Activated CD8-positive, alpha-beta memory T cell treated with anti-CD3 and anti-CD28 coated beads, Interleukin-2, amount 50 U/mL, for 48 hours (primary cell): Measurements from ENCODE around the gene OGDH.
"Not testable (repeated sequence)": the region's sequence is repeated elsewhere in the genome, so short reads cannot be mapped to it uniquely, and the experiment has no call there.

ENCODE experiments used
- DNase-seq: peaks from one replicate; pipeline ENCODE4 v3.0.0-alpha.2; 2020

The OGDH gene

DNA sequence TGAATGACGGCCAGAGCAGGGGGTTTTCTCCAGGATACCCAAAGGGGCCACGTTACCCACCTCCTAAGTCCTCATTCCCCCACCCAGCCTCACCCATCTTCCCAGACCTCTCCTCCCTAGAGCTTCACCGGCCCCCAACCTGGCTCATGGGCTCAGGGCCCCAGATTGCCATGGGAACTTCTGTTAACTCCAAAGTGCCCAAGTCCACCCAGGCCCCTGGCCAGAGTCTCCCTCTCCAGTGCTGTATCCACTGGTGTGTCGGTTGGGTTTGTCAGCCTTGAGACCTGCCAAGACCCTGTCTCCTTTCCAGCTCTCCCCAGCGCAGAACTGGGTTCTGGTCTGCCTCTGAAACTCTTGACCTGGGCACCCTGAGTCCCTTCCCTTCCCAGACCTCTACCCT, 105.1 kb downstream of the OGDH start:
- DNase-seq = no peak

DNA sequence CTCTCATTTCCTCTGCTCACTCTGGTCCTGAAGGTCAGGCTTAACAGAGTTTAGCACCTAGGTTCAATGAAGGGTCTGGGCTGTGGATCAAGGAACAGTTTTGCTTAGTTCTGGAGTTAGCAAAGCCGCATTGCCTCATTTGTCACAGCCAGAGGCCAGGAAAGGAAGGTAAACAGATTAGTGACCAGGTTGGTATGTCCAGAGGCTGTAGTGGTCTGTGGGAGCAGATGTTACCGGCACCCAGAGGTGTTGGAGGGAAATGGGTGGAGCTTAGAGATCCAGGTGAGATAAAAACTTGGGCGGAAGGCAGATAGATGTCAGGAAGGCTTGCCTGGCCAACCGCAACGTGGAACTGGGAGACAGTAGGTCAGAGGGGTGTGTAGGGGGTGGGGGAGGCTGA, 105.6 kb downstream of the OGDH start:
- no peak for DNase-seq

DNA sequence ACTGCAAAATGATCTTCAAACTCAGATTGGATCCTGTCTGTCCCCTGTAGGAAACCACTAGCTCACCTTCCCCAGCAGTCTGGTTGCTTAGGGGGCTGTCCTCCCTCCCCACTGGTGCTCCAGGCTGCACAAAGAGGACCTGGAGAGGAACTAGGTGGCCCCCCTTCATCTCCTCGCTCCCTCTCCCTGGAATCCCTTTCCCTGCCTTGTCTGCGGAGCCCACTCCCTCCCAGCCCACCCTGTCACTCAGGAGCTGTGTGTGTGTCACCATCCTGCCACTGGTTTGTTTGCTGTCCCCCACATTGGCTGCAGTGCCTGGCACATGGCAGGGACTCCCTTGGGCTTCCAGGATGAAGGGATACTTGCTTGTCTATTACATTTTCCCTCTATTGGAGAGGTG, 106.7 kb downstream of the OGDH start:
- no peak for DNase-seq

GRCh38 chr7:44713680-44714335, 107.4 kb downstream of the OGDH start:
- no peak for DNase-seq

DNA sequence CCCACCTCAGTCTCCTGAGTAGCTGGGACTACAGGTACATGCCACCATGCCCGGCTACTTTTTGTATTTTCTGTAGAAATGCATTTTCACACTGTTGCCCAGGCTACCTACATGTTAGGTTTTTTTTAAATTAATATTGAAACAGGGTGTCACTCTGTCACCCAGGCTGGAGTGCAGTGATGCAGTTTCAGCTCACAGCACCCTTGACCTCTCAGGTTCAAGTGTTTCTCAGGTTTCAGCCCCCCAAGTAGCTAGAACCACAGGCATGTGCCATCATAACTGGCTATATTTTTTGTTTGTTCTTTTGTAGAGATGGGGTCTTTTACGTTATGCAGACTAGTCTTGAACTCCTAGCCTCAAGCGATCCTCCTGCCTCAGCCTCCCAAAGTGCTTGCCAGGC, 109.8 kb downstream of the OGDH start:
- DNase-seq = no peak

DNA sequence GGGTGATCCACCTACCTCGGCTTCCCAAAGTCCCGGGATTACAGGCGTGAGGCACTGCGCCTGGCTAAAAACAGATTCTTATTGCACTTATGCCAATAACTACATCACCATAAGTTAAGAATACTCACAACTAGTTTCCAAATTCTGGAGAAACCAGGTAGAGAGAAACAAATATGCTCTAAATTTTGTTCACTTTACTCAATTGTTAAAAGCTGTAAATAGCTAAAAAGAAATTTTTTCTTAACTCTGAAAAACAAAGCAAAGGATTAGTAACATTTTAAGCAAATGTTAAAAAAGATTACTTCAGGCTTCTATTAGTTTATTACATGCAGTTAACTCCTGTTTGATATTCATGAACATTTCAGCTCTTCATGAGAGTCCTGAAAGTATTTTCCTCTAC, 113.9 kb downstream of the OGDH start:
- DNase-seq = no peak

- DNase-seq = no peak
Observed at GRCh38 chr7:44724276-44724675, 117.8 kb downstream of the OGDH start.

DNA sequence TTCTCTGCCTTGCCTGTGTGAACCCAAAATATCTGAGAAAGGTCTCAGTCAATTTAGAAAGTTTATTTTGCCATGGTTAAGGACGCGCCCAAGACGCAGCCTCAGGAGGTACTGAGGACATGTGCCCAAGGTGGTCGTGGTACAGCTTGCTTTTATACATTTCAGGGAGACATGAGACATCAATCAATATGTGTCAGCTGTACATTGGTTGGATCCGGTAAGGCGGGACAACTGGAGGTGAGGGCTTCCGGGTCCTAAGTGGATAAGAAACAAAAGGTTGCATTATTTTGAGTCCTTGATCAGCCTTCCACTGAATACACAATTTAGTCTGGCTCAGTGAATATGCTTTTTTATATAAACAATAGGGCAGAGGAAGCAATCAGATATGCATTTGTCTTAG, 119.8 kb downstream of the OGDH start:
- not testable (repeated sequence) for DNase-seq

GRCh38 chr7:44727158-44727936, 120.9 kb downstream of the OGDH start:
- no peak for DNase-seq

- DNase-seq = no peak
Observed at GRCh38 chr7:44727937-44728262, 121.5 kb downstream of the OGDH start.

DNA sequence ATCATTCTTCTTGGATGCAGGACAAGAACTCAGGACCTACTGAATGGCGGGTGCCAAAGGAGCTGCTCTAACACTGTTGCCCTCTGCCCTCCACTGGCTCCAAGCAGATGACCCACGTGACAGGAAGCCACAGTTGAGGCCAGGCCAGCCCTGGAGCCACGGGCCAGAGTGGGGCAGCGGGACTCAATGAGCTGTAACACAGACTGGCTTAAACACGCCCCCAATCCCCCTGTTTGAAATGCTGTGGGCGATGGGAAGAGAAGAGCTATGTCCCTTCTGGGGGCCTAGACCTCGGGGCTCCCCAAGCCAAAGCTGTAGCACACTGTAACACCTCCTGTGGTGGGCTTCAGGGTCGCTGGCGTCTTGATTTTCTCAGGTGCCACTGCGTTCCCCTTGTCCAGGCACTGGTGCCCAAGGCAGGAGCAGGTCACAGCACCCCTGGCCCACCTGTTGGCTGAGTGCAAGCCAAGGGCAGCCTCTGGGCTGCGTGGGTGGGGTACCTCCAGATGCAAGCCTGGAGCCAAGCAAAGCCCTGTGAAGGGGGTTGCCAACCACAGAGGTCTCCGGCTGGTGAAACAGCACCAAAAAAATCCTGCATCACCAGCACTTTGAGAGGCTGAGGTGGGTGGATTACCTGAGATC, 123.6 kb downstream of the OGDH start:
- no peak for DNase-seq

GRCh38 chr7:44732971-44733370, 126.5 kb downstream of the OGDH start:
- DNase-seq = not testable (repeated sequence)

DNA sequence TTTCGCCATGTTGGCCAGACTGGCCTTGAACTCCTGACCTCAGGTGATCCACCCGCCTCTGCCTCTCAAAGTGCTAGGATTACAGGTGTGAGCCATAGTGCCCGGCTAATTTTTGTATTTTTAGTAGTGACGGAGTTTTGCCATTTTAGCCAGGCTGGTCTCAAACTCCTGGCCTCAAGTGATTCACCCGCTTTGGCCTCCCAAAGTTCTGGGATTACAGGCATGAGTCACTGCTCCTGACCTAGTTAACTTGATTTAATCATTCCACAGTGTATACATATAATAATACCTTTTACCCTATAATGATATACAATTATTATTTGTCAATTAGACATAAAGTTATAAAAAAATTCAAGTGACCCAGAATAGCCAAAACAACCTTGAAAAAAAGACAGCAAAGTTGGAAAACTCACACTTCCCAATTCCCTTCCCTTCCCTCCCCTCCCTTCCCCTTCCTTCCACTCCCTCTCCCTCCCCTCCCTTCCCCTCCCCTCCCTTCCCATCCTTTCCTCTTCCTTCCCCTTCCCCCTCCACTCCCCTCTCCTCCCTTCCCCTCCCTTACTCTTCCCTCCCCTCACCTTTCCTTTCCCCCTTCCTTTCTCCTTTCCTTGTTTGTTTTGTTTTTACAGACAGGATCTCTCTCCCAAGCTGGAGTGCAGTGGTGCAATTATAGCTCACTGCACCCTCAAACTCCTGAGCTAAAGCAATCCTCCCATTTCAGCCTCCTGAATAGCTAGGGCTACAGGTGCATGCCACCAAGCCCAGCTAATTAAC, 127.5 kb downstream of the OGDH start:
- no peak for DNase-seq

DNA sequence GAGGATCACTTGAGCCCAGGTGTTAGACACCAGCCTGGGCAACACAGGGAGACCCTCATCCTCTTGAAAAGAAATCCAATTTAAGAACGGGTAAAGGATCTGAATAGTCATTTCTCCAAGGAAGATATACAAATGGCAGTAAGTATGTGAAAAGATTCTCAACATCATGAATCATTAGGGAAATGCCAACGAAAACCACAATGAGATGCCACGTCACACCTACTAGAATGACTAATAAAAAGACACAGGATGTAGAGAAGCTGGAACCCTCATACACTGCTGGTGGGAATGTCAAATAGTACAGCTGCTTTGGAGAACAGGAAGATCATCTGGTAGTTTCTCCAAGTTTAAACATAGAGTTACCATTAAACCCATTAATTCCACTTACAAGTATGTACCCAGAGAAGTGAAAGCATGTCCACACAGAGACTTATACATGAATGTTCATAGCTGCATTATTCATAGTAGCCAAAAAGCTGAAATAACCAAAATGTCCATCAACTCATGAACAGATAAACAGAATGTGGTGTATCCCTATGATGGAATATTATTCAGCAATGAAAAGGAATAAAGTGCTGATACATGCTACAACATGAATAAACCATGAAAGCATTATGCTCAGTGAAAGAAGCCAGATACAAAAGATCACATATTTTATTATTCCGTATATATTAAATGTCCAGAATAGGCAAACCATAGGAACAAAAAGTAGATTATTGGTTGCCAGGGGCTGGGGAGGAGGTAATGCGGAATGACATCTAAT, 129.2 kb downstream of the OGDH start:
- no peak for DNase-seq

DNA sequence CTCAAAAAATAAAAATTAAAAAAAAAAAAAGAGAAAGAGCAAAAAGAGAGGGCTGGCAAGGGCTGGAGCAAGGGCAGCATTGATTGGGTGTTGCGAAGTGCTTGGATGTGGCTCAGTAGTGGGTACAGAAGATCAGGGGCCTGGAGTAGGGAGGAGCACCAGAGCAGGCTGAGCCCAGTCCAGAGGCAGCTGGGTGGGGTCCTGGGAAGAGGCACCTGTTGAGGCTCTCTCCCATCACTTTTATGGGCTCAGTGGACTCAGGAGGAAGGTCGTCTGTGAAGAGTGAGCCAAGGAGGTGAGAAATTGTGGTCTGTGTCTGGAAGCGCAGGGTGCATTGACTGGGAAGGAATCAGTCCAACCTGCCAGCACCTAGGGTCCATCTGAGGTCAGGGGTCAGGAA, 130.5 kb downstream of the OGDH start:
- no peak for DNase-seq

- DNase-seq = no peak
Observed at GRCh38 chr7:44738051-44738723, 131.8 kb downstream of the OGDH start.

GRCh38 chr7:44738876-44739665, 132.6 kb downstream of the OGDH start:
- DNase-seq = no peak

- no peak for DNase-seq
Observed at GRCh38 chr7:44740055-44740454, 133.6 kb downstream of the OGDH start.

- DNase-seq = no peak
Observed at GRCh38 chr7:44743750-44744149, 137.3 kb downstream of the OGDH start.

DNA sequence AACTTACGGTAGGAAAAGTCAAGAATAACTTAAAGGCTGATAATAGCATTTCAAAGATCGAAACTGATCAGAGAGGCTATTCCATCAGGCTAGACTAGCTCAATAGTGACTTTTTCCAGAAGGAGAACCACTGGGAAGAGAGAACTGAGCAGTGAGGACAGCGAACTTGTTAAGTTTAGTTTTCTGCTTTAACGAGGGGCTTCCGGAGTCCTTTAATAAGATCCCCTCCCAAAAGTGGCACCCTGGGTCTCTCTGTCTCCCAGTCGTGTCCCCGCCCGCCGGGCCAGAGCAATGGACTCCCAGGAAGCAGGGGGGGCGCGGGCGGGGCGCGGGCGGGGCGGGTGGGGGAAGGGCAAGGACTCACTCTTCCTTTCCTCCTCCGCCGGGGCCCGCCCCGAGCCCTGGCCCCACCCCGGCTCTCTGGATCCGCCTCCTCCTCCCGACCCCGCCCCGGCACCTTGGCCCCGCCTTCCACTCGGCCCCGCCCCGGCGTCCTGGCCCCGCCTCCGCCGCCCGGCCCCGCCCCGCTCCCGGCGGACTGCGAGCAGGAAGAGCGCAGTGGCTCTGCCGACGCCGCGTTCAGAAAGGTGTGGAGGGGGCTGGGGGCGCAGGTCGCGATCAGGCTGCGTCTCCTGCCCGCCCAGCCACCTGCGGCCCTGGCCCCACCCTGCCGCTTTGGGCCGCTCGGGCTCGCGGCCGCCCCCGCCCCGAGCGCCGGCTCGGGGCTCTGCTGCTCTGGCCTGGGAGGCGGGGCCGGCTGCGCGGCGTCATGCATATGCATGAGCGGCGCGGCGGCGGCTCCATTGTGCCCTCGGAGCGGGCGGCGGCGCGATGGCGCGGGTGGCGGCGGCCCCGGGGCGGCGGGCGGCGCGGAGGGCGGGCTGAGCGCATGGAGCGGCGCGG, 141.9 kb downstream of the OGDH start, which contains the start of gene ZMIZ2:
Gene ZMIZ2 (plus strand): TSS at position 803 of the 903 bp plus-strand sequence. CDS start 7,403 bp downstream, outside the sequence.
- peak; percentile 99 for DNase-seq
